ENCODE results near the gene TRIOBP.
"Not testable (repeated sequence)": the region's sequence is repeated elsewhere in the genome, so short reads cannot be mapped to it uniquely, and the experiment has no call there.

GRCh38 chr22:37717235-37717634 lies 20.4 kb downstream of the TRIOBP start:
- not testable (repeated sequence) for TF ChIP-seq POLR2A, TAF1 (IDR thresholded peaks at IDR 0.05; ENCODE audit: low read depth, low read length)
